Occipital lobe (tissue), 2 donors: ENCODE data around the gene TMEM63A. TPM values are rescaled to one million over a fixed set of nuclear protein-coding genes. Genes with fewer than 3 reads are reported as not detected.
"Not testable (repeated sequence)": the region's sequence is repeated elsewhere in the genome, so short reads cannot be mapped to it uniquely, and the experiment has no call there.

Experiments used
- DNase-seq: peaks from one replicate; lab custom pipeline; 2025; lab: John Stamatoyannopoulos, UW
- total RNA-seq: library from RNA; depleted of rRNA; stranded (reverse); fragments of >200 nt; gene quantifications from one replicate; pipeline ENCODE4 v1.2.3, GENCODE V29; 2014

TMEM63A gene
- total RNA-seq, 1 donor from 2014 or later: 1.1 TPM

DNA sequence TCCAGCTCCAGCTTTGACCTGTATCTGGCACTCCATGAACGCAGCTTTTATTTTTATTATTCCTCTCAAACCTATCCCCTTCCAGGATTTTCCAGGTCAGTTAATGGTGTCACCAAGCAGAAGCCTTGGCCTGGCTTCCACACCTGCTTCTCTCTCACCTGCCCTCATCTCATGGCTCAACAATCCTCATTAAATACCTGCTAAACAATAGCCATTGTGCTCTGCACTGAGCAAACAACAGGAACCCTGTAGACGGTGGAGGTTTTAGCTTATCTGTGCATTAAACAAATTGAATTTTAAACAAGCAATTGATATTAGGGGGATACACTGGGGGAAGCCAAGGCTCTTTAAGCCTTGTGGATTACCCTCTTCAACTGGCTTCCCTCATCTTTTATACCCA, 26.6 kb upstream of the TMEM63A start:
- no peak for DNase-seq

DNA sequence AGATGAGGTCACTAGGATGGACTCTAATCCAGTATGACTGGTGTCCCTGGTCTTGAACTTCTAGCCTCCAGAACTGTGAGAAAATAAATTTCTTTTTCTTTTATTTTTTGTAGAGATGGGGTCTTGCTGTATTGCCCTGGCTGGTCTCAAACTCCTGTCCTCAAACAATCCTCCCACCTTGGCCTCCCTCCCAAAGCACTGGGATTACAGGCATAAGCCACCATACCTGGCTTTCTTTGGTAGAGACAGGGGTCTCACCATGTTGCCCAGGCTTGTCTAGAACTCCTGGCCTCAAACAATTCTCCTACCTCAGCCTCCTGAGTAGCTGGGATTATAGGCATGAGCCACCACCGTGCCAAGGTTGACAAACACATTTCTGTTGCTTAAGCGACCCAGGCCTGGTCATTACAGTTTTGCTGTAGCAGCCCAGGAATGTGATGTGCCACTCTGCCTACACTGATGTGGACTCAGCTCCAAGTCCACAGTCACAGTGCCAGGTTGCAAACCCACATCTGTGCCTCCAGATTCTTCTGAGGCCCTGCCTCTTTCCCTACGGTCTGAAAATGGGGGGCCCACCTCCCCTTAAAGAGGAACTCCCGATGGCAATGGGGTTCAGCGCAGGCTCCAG, 25.9 kb upstream of the TMEM63A start:
- DNase-seq: no peak

DNA sequence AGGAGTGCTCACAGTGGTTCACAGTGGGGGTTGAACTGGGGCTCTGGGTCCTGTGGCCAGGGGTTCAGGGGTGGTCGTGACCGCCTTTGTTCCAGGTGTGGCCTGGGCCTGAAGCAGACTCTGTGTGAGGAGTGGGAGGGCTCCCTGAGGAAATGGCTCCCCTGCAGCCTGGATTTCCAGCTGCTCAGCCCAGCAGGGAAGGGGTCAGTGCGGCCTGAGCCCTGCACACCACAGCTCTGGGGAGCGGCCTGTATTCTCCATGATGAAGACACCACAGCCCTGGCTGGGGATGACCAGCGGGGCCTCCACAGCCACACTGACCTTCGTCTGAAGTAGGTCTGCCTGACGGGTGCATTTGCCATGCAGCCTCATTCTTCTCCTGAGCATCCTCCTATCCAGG, 25.2 kb upstream of the TMEM63A start:
- DNase-seq: no peak

DNA sequence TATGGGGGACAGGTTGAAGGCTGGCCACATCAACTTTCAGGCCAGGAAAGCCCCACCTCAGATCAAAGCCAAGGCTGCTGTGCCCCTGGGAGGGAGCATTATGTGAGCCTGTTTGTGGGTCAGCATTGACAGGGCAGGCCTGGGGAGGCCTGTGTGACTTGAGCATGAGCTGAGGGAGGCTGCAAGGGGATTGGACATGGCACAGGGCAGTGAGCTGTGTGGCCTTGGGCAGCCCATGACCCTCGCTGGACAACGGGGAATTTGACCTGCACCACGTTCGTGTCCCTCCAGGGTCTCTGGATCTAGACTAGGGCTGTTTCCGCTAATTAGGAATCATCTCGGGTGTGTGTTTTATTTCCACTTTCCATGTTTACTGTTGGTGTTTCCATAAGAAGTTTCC, 24.3 kb upstream of the TMEM63A start:
- DNase-seq: no peak

DNA sequence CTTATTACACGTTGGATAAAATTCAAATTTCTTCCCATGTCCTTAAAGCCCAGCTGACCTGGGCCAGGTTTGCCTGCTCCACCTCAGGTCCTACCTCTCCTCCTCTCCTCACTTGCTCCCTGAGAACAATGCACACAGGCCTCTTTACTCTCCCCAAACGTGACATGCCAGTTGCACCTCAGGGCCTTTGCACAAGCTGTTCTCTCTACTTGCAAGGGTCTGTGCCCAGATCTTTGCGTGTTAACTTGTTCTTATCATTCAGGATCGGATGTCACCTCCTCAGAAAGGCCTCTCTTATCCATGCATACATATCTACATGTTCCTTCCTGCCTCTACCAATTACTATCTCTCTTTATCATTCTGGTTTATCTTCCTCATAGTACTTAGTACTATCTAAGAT, 21.4 kb upstream of the TMEM63A start:
- no peak for DNase-seq

DNA sequence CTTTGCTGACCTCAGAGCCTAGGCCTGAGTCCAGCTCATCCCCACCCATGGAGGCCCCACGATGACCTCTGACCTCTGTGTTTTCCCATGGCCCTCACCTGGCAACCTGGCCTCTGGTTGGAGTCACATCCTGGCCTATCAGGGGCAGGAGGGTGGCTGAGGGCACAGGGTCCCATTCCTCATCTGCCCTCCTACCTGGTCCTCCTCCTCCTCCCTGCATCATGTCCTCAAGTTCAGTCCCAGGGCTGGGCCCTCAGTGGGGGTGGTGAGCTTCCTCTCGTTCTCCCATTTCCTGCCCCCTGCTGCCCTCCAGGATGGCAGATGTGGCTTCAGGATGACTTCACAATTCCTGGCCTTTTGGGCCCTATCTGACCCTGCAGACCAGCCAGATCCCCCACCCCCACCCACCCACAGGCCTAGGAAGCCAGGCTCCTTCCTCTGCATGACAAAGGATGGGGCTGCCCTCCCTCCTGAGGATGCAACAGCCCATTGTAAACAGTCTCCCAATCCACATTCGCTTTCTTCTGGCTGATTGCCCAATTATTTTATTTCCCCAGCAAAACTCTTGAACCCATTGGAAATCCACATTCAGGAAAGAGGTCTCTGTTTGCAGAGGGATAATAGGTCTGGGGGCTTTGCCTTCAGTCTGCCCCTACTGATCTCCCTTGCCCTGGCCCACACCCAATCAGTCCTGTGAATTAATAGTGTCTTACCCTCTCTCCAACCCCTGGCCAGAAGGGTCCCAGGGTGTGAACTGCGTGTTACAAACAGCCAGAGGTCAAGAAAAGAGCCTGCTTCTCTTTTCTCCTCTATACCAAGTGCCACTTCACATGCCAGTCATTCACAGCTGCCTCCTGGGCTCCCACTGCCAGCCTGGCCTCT, 17.1 kb upstream of the TMEM63A start:
- no peak for DNase-seq

DNA sequence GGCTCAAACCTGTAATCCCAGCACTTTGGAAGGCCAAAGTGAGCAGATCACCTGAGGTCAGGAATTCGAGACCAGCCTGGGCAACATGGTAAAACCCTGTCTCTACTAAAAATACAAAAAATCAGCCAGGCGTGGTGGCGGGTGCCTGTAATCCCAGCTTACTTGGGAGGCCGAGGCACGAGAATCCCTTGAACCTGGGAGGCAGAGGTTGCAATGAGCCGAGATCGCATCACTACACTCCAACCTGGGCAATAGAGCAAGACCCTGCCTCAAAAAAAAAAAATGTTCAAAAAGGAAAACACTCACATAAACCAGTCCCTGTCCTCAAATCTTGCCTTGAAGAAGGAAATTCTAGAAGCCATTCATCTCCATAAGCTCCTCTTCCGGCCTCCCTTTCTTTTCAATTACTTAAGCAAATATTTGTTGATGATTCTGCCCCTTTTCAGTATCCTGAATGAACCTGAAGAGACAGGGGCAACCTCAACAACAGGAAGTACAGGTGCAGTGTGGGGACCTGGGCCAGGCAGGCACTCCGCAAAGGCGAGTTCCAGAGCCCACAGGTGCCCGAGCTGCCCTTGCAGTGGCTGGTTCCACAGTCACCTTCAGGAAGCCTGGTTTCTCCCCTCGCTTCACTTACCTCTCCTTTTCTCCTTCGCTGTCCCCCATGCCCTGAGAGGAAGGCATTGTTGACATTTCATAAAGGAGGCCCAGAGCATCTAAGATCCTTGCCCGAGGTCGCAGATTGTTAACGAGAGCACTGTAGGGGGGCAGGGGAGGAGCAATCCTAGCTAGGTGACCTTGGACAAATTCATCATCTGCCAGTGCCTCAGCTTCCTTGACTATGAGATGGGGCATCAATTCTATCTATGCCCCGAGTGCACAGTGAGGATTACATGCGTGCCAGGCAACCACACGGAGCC, 15.7 kb upstream of the TMEM63A start:
- no peak for DNase-seq

DNA sequence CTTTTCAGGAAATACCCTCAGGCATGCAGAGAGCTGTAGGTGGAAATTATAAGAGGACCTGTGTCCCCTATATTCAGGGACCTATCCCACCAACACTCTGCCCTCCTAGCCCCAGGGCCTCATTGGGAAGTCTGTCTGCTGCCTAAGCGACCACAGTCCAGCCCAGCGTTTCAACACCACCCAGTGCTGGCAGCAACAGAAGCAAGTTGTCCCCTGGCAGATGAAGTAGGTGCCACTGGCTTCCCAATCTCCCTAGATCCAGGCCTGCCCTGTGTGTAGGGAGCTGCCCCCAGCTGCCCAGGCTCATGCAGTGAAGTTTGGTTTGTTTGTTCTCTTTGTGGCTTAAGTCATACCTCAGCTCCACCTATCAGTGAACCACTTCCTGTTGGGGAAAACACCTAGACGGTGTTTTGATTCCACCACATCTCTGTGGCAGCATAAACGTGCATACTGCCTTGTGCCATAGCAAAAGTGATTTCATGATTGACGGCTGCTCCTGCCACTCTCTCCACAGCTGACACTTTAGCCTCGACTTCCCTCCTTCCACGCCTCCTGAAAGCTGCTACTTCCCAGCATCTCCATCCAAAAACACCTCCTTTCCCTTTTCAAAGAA, 14.9 kb upstream of the TMEM63A start:
- DNase-seq: no peak

DNA sequence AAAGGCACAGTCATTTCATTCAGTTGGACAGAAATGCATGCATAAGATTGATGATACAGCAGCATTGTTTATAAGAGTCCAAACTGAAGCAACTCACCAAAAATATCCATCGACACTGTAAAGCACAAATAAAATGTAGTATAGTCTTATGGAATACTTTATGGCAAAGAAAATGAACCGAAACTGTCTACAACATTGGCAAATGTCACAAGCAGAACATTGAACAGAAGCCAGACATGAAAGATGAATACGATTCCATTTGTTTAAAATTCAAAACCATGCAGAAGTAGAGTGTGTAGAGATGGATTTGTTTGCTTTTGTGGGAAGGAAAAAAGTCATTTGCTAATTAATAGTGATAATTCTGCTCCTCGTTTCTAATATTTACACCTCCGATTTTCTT, 14.3 kb upstream of the TMEM63A start:
- no peak for DNase-seq

DNA sequence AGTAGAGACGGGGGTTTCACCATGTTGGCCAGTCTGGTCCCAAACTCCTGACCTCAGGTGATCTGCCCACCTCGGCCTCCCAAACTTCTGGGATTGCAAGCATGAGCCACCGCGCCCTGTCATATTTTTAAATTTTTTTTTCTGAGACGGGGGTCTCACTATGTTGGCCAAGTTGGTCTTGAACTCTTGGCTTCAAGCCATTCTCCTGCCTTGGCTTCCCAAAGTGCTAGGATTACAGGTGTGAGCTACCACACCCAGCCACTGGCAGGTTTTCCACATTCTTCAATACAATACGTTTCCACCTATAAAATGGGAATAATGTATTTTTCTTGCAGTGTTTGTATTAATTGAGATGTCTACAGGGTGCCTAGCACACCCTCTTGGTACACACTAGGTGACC, 10.1 kb upstream of the TMEM63A start:
- DNase-seq: no peak

DNA sequence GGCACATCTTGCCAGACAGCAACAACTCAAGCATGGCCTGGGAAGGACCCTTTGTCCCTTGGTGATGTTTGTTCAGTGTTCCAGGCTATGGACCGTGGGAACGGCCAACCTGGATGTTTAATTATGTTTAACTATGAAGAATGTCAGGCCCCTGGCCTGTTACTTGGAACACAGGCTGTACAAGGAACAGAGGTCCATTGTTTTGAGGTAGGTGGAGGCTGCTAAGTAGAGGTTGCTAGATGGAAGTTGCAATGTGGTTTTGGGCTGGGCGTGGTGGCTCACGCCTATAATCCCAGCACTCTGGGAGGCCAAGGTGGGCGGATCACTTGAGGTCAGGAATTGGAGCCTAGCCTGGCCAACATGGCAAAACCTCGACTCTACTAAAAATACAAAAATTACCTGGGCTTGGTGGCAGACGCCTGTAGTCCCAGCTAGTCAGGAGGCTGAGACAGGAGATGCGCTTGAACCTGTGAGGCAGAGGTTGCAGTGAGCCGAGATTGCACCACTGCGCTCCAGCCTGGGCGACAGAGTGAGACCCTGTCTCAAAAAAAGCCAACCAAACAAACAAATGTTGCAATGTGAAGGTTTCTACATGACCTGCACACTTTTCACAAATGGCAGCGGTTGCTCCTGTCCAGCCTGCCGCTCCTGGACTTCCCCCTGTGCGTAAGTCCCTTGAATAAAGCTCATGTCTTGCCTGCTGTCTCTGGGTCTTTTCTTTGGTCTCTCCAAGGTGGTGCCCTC, 9.2 kb upstream of the TMEM63A start:
- no peak for DNase-seq

DNA sequence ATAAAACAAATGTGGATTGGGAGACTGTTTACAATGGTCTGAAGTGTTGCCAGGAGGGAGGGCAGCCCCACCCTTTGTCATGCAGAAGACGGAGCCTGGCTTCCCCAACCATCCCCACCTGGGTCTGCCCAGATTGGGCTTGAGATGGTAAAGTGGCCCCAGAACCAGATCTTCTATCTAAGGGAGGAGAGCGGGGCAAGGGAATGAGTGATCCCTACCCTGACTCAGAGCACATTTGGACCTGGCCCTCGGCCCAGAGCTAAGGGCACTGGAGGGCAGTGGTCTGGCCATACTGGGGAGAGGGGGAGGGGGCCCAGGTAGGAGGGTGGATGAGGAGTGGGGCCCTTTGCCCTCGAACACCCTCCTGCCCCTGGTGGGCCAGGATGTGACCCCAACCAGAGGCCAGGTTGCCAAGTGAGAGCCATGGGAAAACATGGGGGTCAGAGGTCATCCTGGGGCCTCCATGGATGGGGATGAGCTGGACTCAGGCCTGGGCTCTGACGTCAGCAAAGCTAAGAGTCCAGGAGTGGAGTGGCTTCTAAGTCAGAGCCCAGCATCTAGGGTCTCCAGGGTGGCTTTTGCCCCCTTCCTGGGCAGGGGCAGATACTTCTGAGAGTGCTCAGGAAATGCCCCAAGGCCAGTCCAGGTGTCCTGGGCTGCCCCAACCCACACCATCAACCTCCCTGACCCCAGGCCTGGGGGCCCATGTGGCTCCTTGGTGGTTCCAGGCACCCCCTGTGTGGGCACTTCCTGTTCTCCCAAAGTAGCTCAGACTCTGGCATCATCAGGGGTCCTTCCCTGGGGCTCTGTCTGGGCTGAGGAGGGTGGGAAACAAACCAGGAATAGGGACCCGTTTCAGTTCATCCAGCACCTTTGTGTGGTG, 8.4 kb upstream of the TMEM63A start:
- no peak for DNase-seq

DNA sequence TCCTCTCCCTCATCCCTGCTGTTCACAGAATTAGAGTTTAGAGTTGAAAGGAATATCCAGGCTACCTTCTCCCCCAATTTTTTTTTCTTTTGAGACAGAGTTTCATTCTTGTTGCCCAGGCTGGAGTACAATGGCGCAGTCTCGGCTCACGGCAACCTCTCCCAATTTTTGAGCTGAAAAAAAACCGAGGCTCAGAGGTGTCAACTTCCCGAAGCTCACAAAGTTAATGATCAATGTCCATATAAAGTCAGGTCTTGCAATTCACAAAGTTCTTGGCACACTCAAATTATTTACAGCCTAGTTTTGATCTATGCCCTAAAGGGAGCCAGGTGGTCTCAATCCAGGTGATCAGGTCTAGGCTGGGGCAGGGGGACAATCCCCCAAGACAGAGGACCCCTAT, 7.6 kb upstream of the TMEM63A start:
- no peak for DNase-seq

DNA sequence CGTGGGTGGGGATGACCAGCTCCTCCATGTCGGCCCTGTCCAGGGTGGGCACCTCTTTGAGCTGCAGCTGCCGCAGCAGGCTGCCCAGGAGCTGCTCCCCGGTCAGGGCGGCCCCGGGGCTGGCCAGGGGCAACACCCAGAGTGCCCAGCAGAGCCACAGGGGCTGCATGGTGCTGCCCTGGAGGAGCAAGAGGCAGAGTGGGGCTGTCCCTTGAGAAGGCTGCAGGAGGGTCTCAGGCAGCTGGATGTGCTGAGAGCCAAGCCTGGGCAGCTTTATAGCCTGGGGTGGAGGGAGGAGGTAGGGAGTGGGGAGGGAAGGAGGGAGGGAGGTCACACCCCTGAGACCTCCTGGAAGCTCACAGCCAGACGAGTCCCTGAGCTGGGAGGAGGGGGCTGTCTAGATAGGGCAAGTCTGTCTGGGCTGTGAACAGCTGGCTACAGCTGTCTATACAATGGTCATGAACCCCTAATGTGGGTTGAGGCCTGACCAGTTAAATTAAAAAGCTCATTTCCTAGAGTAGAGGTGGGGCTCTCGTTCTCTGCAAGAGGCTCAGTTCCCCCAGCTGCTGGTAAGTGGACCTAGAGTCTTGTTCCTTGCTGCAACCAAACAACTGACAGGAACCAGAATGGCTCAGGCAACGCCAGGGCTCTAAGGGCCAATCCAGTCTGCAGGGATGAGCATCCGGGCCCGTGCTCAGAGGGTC, 6.9 kb upstream of the TMEM63A start, which contains the start of gene LEFTY1:
Gene LEFTY1, minus strand, starts transcription at position 249 of the 704 bp plus-strand sequence. Its CDS starts 80 bp downstream, at position 169.
- no peak for DNase-seq

DNA sequence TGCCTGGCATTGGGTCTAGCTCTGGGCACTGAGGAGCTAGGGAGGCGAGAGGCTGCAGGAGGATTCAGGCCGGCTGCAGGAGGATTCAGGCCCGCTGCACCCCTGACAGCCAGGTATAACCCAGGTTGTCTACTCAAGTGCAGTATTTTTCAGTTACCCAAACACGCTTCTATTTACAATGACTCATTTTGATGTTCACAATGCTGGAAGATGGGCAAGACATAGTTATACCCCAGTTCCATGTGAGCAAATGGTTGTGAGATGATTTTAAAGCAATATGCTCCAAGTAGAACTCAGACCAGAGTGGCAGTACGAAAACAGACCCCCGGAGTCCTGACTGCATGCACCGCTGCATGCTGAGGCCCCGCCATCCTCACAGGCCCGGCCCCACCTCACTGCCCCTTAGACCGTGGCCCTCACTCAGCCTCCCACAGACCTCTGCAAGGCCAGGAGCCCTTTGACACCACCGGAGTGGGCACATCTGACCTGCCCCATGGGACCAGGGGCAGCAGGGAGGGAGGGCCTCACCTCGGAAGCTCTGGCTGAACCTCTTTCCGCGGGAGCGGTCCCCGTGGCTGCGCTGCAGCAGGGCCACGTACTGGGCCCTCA, 6.2 kb upstream of the TMEM63A start:
- no peak for DNase-seq

DNA sequence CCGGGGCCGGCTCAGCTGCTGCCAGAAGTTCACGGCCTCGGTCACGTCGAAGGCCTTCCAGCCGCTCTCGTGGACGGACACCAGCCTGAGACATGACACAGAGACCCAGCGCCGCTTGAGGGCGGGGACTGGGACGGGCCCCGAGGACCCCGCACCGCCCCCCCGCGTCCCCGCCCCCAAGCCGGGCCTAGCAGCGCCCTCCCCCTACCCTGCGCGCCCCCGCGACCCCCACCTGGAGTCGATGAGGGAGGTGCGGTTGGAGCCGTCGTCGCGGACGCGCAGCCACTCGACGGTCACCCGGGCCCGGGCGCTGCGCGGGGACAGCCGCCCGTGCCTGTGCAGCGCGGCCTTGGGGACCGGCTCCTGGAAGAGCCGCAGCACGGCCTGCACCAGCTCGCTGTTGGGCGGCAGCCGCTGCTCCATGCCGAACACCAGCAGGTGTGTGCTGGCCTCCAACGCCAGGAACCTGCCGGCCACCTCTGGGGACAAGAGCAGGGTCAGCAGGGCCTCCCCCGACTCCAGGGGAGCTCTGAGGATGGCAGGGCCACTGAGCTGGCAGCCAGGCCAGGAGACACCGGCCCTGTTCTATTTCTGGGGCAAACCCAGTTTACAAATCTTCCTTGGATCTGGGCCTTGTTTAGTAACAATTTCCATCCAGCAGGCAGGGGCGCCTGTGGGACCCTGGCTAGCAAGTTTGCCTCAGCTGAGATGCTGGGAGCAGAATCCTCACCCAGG, 5.5 kb upstream of the TMEM63A start:
- DNase-seq: not testable (repeated sequence)

DNA sequence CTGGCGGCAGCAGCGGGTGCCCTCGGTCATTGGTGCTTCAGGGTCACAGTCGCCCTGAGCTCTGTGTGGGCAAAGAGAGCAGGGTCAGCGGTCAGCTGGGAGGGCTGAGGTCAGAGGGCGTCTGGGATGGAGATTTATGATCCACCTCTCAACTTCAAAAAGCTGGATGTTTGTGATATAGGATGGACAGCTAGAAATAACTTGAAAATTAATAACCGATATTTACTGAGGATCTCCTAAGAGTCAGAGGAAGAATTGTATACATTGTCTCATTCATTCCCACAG, 4.8 kb upstream of the TMEM63A start:
- DNase-seq: no peak
